A673 (cell line): ENCODE data around the gene STAG1. TPM values are rescaled to one million over a fixed set of nuclear protein-coding genes. Genes with fewer than 3 reads are reported as not detected.
"Not testable (repeated sequence)": the region's sequence is repeated elsewhere in the genome, so short reads cannot be mapped to it uniquely, and the experiment has no call there.

Source experiments
- BruUV-seq: library from RNA; stranded (reverse); fragments of 400-500 nt; replicated peaks from 2 replicates; lab custom pipeline; 2021; lab: Mats Ljungman, UMichigan
- CTCF ChIA-PET: fragments of 300-600 bp; sonication (Branson Sonifier 250); formaldehyde crosslinking; loops from one replicate; lab custom pipeline; 2022; ENCODE audit warnings: antibody characterized with exemption; lab: Charles Lee
- POLR2A ChIA-PET: fragments of 300-600 bp; sonication (Branson Sonifier 250); formaldehyde crosslinking; loops from one replicate; lab custom pipeline; 2022; ENCODE audit warnings: antibody characterized with exemption; ENCODE audit not compliant: low non-redundant PET; lab: Charles Lee
- DNase-seq: peaks from one replicate; pipeline ENCODE4 v3.0.0-alpha.2; 2015; ENCODE audit warnings: low spot score
- H3K27ac ChIP-seq: fragments of 200-600 bp; sonication (generic); 2 replicates; pipeline ENCODE4 v1.5.1; 2016; ENCODE audit warnings: mixed run types, low read depth, mild to moderate bottlenecking, mixed read lengths, antibody characterized with exemption, low read length; ENCODE audit not compliant: poor library complexity, severe bottlenecking
- H3K27me3 ChIP-seq: fragments of 200-600 bp; sonication (generic); replicated peaks from 2 replicates; pipeline ENCODE4 v1.6.1; 2017; ENCODE audit warnings: mixed run types, low read depth, mild to moderate bottlenecking, mixed read lengths, antibody characterized with exemption, low read length; ENCODE audit not compliant: insufficient read depth, poor library complexity
- H3K36me3 ChIP-seq: fragments of 200-600 bp; sonication (generic); 2 replicates; pipeline ENCODE4 v1.6.1; 2016; ENCODE audit warnings: mixed run types, mild to moderate bottlenecking, mixed read lengths, antibody characterized with exemption, low read length; ENCODE audit not compliant: insufficient read depth, poor library complexity, severe bottlenecking
- H3K4me1 ChIP-seq: fragments of 200-600 bp; sonication (generic); 2 replicates; pipeline ENCODE4 v1.6.1; 2017; ENCODE audit warnings: mixed run types, mild to moderate bottlenecking, mixed read lengths, antibody characterized with exemption, low read length; ENCODE audit not compliant: insufficient read depth, poor library complexity, severe bottlenecking
- H3K4me3 ChIP-seq: fragments of 200-600 bp; sonication (generic); 2 replicates; pipeline ENCODE4 v1.5.1; 2016; ENCODE audit warnings: low read depth, mixed run types, mild to moderate bottlenecking, mixed read lengths, low read length; ENCODE audit not compliant: poor library complexity, severe bottlenecking
- H3K9me3 ChIP-seq: fragments of 200-600 bp; sonication (generic); 2 replicates; pipeline ENCODE4 v1.6.1; 2016; ENCODE audit warnings: mixed run types, low read depth, mild to moderate bottlenecking, mixed read lengths, antibody characterized with exemption, low read length; ENCODE audit not compliant: poor library complexity, severe bottlenecking
- CTCF ChIP-seq: fragments of 300-800, 200-600 bp; sonication (generic); conservative IDR thresholded peaks from 2 replicates; pipeline ENCODE4 v1.5.1; 2017; ENCODE audit warnings: low read depth, mild to moderate bottlenecking, antibody characterized with exemption, low read length, moderate library complexity, mixed read lengths
- EZH2 ChIP-seq: fragments of 200-600 bp; sonication (generic); IDR thresholded peaks from 2 replicates; pipeline ENCODE4 v1.6.1; 2017; ENCODE audit warnings: borderline replicate concordance, low read depth, mild to moderate bottlenecking, mixed read lengths, antibody characterized with exemption, low read length; ENCODE audit not compliant: poor library complexity, severe bottlenecking
- intact Hi-C: fragments of 100-400 bp; cut with micrococcal nuclease; formaldehyde crosslinking; loops from one replicate; pipeline ENCODE4 v1.10.0; 2022; ENCODE audit not compliant: unreplicated experiment
- total RNA-seq: library from RNA; stranded (reverse); gene quantifications from 2 replicates; pipeline ENCODE4 v1.2.3, GENCODE V29; 2021

STAG1 gene
- total RNA-seq, 1 experiment from 2014 or later = 47.4 TPM

- no peak for DNase-seq
- Histone ChIP-seq H3K4me3 (no peak overlapping the region), H3K9me3 (peaks cover 15% of the 10 kb centered on the region), H3K27ac (no peak overlapping the region), H3K27me3 (no peaks in the 10 kb centered on the region), H3K4me1 (peaks cover 5% of the 10 kb centered on the region), H3K36me3 (no peaks in the 10 kb centered on the region)
- ChIA-PET CTCF (no interaction called here), POLR2A (no interaction called here)
- intact Hi-C loops = no loop called here
- BruUV-seq = no TSS peak
- TF ChIP-seq EZH2 (no peak), CTCF (no peak)
Measured at GRCh38 chr3:136740351-136740958, 11.7 kb downstream of the STAG1 start.

DNA sequence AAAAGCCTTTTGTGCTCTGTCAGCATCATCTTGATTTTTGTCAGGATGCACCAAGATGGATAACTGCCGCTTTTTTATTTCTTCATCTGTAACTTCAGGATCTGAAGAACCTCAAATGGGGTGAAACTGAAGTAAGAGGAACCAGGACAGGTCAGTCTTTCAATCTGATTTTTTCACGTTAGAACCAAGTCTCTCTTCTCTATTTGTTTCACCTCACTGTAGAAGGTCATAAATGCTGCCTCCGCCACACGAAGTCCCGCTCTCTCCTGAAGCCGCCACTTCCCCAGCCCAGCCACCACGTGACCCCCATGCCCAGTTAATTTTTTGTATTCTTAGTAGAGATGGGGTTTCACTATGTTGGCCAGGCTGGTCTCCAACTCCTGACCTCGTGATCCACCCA lies 15.2 kb downstream of the STAG1 start:
- intact Hi-C loops, POLR2A ChIA-PET, H3K36me3 ChIP-seq, H3K9me3 ChIP-seq, H3K27ac ChIP-seq, BruUV-seq, H3K4me1 ChIP-seq, H3K27me3 ChIP-seq, H3K4me3 ChIP-seq, CTCF ChIA-PET, DNase-seq: not testable (repeated sequence)

GRCh38 chr3:136735103-136735502 lies 17.1 kb downstream of the STAG1 start:
- intact Hi-C loops = no loop called here
- no peak for TF ChIP-seq CTCF
- Histone ChIP-seq H3K27ac (no peak overlapping the region), H3K4me1 (no peaks in the 10 kb centered on the region), H3K36me3 (no peaks in the 10 kb centered on the region), H3K9me3 (no peaks in the 10 kb centered on the region), H3K4me3 (no peak overlapping the region), H3K27me3 (no peaks in the 10 kb centered on the region)
- no TSS peak for BruUV-seq
- ChIA-PET CTCF (no interaction called here), POLR2A (no interaction called here)
- DNase-seq = no peak

GRCh38 chr3:136734382-136735070 lies 17.7 kb downstream of the STAG1 start:
- ChIA-PET POLR2A (no interaction called here), CTCF (no interaction called here)
- Histone ChIP-seq H3K4me3 (no peak overlapping the region), H3K36me3 (no peaks in the 10 kb centered on the region), H3K27ac (no peak overlapping the region), H3K27me3 (no peaks in the 10 kb centered on the region), H3K9me3 (no peaks in the 10 kb centered on the region), H3K4me1 (peaks cover under 1% of the 10 kb centered on the region)
- TF ChIP-seq CTCF = 0 out of 2 replicates have a peak, but pooled peaks have one; percentile 19
- TF ChIP-seq EZH2 = no peak
- peak; percentile 28 for DNase-seq
- intact Hi-C loops = no loop called here
- BruUV-seq = no TSS peak
